Measurements from ENCODE around the gene GPR108. TPM values are rescaled to one million over a fixed set of nuclear protein-coding genes. Genes with fewer than 3 reads are reported as not detected.
A peak's percentile ranks its signal among the peaks of the same experiment; 100 is the strongest.

Gene GPR108
- total and polyA plus RNA-seq, 2 of the 8 experiments (the other 6 are each of a cell fraction or from before 2014, with no cell fraction given): 34.9 to 46.0 TPM

DNA sequence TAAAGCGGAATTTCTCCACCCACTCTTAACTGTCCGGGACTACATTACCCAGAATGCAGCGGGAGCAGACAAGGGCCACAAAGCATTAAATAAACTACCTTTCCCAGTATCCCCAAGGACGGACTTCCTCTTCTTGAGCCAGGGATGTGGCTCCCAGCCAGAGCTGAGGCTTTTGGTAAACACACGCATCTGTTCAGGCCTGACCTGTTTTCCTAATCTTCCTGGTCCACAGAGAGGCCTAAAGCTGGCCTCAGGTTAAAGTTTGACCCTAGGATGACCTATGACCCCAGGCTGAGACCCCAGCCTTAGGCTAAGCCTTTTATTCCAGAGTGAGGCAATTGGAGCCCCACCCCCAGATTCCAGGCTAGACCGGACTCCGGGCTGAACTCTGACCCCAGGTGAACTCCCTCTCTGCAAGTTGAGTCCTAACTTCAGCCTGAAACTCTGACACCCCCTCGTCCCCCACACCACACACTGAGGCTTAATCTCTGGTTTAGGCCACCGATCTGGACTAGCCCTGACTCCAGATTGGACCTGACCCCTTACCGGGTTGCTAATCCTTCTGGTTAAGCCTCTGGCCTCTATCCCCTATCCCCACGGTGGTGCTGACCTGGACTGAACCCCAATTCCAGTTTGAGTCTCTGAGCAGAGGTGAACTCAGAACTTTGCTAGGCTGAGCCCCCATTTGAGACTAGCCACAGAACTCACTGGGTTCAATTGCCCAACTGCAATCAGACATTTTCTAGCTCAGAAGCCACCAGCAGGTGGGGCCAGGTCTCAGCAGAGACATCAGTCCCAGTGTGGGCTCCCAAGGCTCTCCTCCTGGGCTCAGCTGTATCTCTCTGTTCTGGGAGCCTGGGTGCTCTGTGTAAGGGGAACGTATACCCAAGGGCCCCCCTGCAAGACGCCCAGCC is 750 bp upstream of the GPR108 start:
- H2BK15ac ChIP-seq (ENCODE audit: low read length): peak overlapping the region; percentile 65; the same call in 1 of the 2 replicates
- H4K5ac ChIP-seq (ENCODE audit: insufficient read length, low read depth, low read length): peak overlapping the region; percentile 37
- peak overlapping the region; percentile 69 for H2BK5ac ChIP-seq (ENCODE audit: low read depth, low read length)
- H3K56ac ChIP-seq (replicated peaks; ENCODE audit: insufficient read length, low read depth, low read length): no peak overlapping the region
- peak overlapping the region; percentile 91 for H2BK12ac ChIP-seq (ENCODE audit: low read depth, low read length)
- H3K27me3 ChIP-seq (replicated peaks in 1 of 4; ENCODE audit: control insufficient read depth in 3 of 4, extremely low read depth in 1 of 4, insufficient read depth in 3 of 4, low read length in 3 of 4): no peaks in the 10 kb centered on the region
- peak overlapping the region; percentile 16; the same call in 1 of the 2 replicates for H2AFZ ChIP-seq (ENCODE audit: low read length)
- peaks cover 17% of the 10 kb centered on the region for H3K23me2 ChIP-seq (ENCODE audit: low read depth, low read length)
- FAIRE-seq: peak; percentile 99
- H3K27ac ChIP-seq (ENCODE audit: low read depth, low read length): peak overlapping the region; percentile 66
- no peak overlapping the region for H2BK120ac ChIP-seq (replicated peaks; ENCODE audit: low read depth, low read length)
- peak overlapping the region; percentile 76 for H4K8ac ChIP-seq (ENCODE audit: extremely low read depth, insufficient read depth, low read length)
- H2BK20ac ChIP-seq (ENCODE audit: low read length): 0 out of 2 replicates have a peak overlapping the region, but pooled peaks have one; percentile 9
- peak overlapping the region in 2 of 4 experiments; percentile 5 to 10; a peak in 1 of 7 replicates for H3K9ac ChIP-seq (replicated peaks in 1 of 4; ENCODE audit: extremely low read depth in 1 of 4, low read depth in 3 of 4, low read length in 3 of 4)
- H3K4me3 ChIP-seq (ENCODE audit: extremely low read depth in 1 of 4, insufficient read depth in 2 of 4, low read depth in 3 of 4, low read length in 4 of 4): peak overlapping the region in 1 of 4 experiments; percentile 55; a peak in 3 of 8 replicates
- peak overlapping the region; percentile 13 for H3K4ac ChIP-seq (replicated peaks; ENCODE audit: insufficient read length, low read depth, low read length)
- peak overlapping the region; percentile 88 for H4K91ac ChIP-seq (replicated peaks; ENCODE audit: insufficient read length, low read length)
- H3K79me1 ChIP-seq (ENCODE audit: low read depth, low read length): peaks cover 5% of the 10 kb centered on the region
- POLR2A ChIA-PET (ENCODE audit: partially characterized antibody): interaction anchor here (0.6 to 9.7 kb wide), 16 partner anchors 10 to 460 kb away, joined by 3 to 110 read pairs (median 3); partner anchors contain the start of genes SH2D3A, TNFSF9 and VAV1
- peaks cover 0 to 3% of the 10 kb centered on the region in 2 experiments for H4K20me1 ChIP-seq (replicated peaks in 1 of 2; ENCODE audit: control insufficient read depth in 1 of 2, insufficient read depth in 2 of 2, low read length in 2 of 2)
- H2AK5ac ChIP-seq (ENCODE audit: low read depth, low read length): no peak overlapping the region
- no peak overlapping the region for H3K23ac ChIP-seq (ENCODE audit: insufficient read length)
- H3K79me2 ChIP-seq (ENCODE audit: control insufficient read depth in 1 of 2, insufficient read depth in 2 of 2, low read length in 2 of 2): peaks cover 0 to 13% of the 10 kb centered on the region in 2 experiments; a peak in 1 of 4 replicates
- WGBS, 2 experiments (ENCODE audit: extremely low coverage in 1 of 2, insufficient coverage in 1 of 2, insufficient read length in 1 of 2, insufficient replicate concordance in 2 of 2, low coverage in 1 of 2, low lambda C conversion rate in 2 of 2, missing lambda C conversion rate in 1 of 2): 25% methylated on average over 13 of the region's 13 CpGs; no CpG with 5 or more reads in 1 of the 2 experiments
- H3K4me1 ChIP-seq (replicated peaks in 1 of 4; ENCODE audit: control insufficient read depth in 3 of 4, insufficient read depth in 4 of 4, low read length in 3 of 4): peaks cover 4 to 32% (median 20%) of the 10 kb centered on the region in 4 experiments
- H3K36me3 ChIP-seq (ENCODE audit: control insufficient read depth in 2 of 4, insufficient read depth in 4 of 4, low read length in 3 of 4): peaks cover 0 to 9% (median 1%) of the 10 kb centered on the region in 4 experiments; a peak in 3 of 8 replicates
- no peak overlapping the region for H3K14ac ChIP-seq (ENCODE audit: insufficient read length)
- H3K18ac ChIP-seq (ENCODE audit: extremely low read depth, low read length): peak overlapping the region; percentile 85
- peak in 1 of 2 experiments; percentile 78 for DNase-seq (ENCODE audit: low read depth in 1 of 2, low spot score in 2 of 2)
- CTCF ChIA-PET (ENCODE audit: partially characterized antibody): interaction anchor here (0.6 to 4.7 kb wide), 18 partner anchors 9 to 222 kb away, joined by 3 to 31 read pairs (median 4); partner anchors contain the start of genes C3 and VAV1
- H3K4me2 ChIP-seq (ENCODE audit: insufficient read depth in 1 of 2, low read depth in 2 of 2, low read length in 2 of 2): peak overlapping the region; percentile 59 to 78
- no peaks in the 10 kb centered on the region for H3K9me3 ChIP-seq (ENCODE audit: insufficient read depth in 2 of 2, low read depth in 1 of 2, low read length in 1 of 2)
- TF ChIP-seq SP2 (IDR thresholded peaks at IDR 0.05; ENCODE audit: low read length) (no peak), POLR2AphosphoS5 (IDR thresholded peaks at IDR 0.05; ENCODE audit: low read depth, low read length) (no peak), YY1 (IDR thresholded peaks at IDR 0.05; ENCODE audit: low read depth, low read length) (0 out of 2 replicates have a peak, but pooled peaks have one; percentile 35), JUN (IDR thresholded peaks at IDR 0.05; ENCODE audit: low read depth, low read length) (no peak), CBX5 (IDR thresholded peaks at IDR 0.05; ENCODE audit: low read depth, low read length) (no peak), SP4 (IDR thresholded peaks at IDR 0.05; ENCODE audit: low read length) (no peak), ZNF274 (IDR thresholded peaks at IDR 0.05; ENCODE audit: borderline replicate concordance, extremely low read depth, low read length) (no peak), CTBP2 (IDR thresholded peaks at IDR 0.05; ENCODE audit: borderline replicate concordance, insufficient read depth, insufficient read length, low read length) (no peak), FOSL1 (IDR thresholded peaks at IDR 0.05; ENCODE audit: insufficient read depth, low read depth, low read length) (no peak)
- TF ChIP-seq, protein P1, sequence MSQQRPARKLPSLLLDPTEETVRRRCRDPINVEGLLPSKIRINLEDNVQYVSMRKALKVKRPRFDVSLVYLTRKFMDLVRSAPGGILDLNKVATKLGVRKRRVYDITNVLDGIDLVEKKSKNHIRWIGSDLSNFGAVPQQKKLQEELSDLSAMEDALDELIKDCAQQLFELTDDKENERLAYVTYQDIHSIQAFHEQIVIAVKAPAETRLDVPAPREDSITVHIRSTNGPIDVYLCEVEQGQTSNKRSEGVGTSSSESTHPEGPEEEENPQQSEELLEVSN (IDR thresholded peaks at IDR 0.05): no peak
